ENCODE data around the gene RAPGEF4. TPM values are rescaled to one million over a fixed set of nuclear protein-coding genes. Genes with fewer than 3 reads are reported as not detected.
"Not testable (repeated sequence)": the region's sequence is repeated elsewhere in the genome, so short reads cannot be mapped to it uniquely, and the experiment has no call there.

RAPGEF4 gene
- total and polyA plus RNA-seq, 9 donors, result 1.1 to 2.4 (median 1.5) TPM

DNA sequence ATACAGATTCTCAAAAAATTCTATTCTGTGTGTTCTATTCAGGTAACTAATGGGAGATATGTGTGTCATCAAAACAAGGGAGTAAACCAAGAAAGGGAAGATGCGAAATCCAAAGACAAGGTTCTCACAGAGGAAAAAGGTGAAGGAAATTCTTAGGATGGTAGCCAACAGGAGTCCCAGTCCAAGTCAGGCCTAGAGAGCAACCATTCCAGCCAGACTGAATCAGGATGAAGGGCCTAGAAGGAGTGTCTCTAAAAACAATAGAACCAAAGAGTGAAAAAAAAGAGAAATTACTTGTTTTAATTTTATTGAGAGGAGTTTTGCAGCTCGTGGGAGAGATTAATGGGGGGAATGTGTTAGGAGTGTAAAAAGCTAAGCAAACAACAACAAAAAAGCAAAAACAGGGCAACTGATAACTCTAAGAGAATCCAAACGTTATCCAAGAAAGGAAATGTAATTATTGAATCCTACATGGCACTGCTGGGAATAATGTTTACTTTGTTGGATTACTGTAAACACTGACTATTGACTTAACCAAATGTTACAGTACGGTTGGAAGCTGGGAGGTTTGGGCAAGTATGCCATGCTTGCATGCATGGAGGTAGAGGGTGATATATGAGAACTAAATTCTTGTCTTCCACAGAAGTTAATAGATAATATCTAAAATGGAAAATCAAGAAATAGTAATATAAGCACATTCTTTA, 352.3 kb downstream of the RAPGEF4 start:
- DNase-seq, result no peak
- Histone ChIP-seq H3K36me3 (ENCODE audit: control insufficient read depth, insufficient read depth, low read length) (peaks cover 2% of the 10 kb centered on the region), H3K27me3 (ENCODE audit: control insufficient read depth, insufficient read depth, low read length) (no peaks in the 10 kb centered on the region), H3K9me3 (replicated peaks; ENCODE audit: control insufficient read depth, low read depth, low read length) (no peaks in the 10 kb centered on the region), H3K4me3 (ENCODE audit: low read length) (no peak overlapping the region), H3K27ac (ENCODE audit: low read length) (no peak overlapping the region), H3K4me1 (ENCODE audit: control insufficient read depth, insufficient read depth, low read length) (peaks cover 17% of the 10 kb centered on the region)
- WGBS (ENCODE audit: insufficient coverage), result 85% methylated on average over 1 of the region's 4 CpGs

DNA sequence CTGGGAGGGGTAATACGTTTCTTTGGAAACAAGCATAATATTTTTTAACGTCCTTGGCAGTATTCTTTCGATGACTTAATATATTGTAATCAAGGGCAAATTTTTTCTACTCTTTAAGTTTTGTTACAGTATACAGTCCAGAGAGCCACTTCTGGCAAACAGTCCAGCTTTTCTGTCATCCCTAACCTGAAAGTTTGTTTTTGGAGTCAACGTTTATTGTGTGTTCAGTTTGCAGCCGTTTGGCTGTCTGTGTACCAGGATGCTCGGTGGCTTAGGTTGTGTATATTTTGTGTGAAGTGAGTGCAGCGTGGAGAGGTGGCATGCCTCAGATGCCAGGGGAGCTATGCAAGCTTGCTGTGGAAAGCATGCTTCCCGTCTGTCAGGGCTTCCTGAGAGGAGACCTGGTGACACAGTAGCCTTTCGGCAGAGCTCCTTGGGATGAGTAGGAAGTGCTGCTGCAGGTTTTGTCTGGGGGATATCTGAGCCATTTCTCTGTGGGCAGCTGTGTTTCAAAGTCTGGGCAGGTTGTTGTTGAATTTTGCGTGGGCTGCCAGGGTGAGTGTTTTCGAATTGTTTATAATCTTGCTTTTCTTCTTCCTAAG, 354.7 kb downstream of the RAPGEF4 start:
- WGBS (ENCODE audit: insufficient coverage), result 9% methylated on average over 6 of the region's 11 CpGs
- Histone ChIP-seq H3K36me3 (ENCODE audit: control insufficient read depth, insufficient read depth, low read length) (peaks cover 2% of the 10 kb centered on the region), H3K4me3 (ENCODE audit: low read length) (no peak overlapping the region), H3K27me3 (ENCODE audit: control insufficient read depth, insufficient read depth, low read length) (no peaks in the 10 kb centered on the region), H3K4me1 (ENCODE audit: control insufficient read depth, insufficient read depth, low read length) (peaks cover 17% of the 10 kb centered on the region), H3K9me3 (replicated peaks; ENCODE audit: control insufficient read depth, low read depth, low read length) (no peaks in the 10 kb centered on the region), H3K27ac (ENCODE audit: low read length) (peak overlapping the region; percentile 61)
- peak; percentile 84 for DNase-seq

- WGBS (ENCODE audit: insufficient coverage), result 29% methylated on average over 3 of the region's 10 CpGs
- Histone ChIP-seq H3K9me3 (replicated peaks; ENCODE audit: control insufficient read depth, low read depth, low read length) (no peaks in the 10 kb centered on the region), H3K36me3 (ENCODE audit: control insufficient read depth, insufficient read depth, low read length) (peaks cover 2% of the 10 kb centered on the region), H3K4me3 (ENCODE audit: low read length) (no peak overlapping the region), H3K27ac (ENCODE audit: low read length) (peak overlapping the region; percentile 61), H3K27me3 (ENCODE audit: control insufficient read depth, insufficient read depth, low read length) (no peaks in the 10 kb centered on the region), H3K4me1 (ENCODE audit: control insufficient read depth, insufficient read depth, low read length) (peaks cover 17% of the 10 kb centered on the region)
- DNase-seq, result peak; percentile 67
Observed at GRCh38 chr2:173090973-173091660, 355.5 kb downstream of the RAPGEF4 start.

DNA sequence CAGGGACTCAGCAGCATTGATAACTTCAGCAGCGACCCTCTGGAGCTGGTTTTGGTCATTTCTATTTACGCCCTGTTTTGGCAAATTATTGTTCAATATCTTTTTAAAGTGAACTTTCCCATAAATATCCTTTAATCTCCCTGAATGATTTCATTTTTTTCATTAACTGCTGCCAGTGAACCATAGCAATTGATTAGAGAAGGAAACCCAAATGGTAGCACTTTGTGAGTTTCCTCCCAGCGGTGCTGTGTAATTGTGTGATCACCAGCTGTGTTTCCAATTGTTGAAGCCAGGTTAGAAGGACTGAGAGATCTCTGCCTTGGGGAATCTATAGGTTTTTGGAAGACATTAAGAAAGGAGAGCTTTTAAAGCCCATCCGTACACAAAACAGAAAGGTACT, 356.3 kb downstream of the RAPGEF4 start:
- Histone ChIP-seq H3K4me1 (ENCODE audit: control insufficient read depth, insufficient read depth, low read length) (peaks cover 17% of the 10 kb centered on the region), H3K4me3 (ENCODE audit: low read length) (no peak overlapping the region), H3K27ac (ENCODE audit: low read length) (peak overlapping the region; percentile 61), H3K9me3 (replicated peaks; ENCODE audit: control insufficient read depth, low read depth, low read length) (no peaks in the 10 kb centered on the region), H3K36me3 (ENCODE audit: control insufficient read depth, insufficient read depth, low read length) (peaks cover 2% of the 10 kb centered on the region), H3K27me3 (ENCODE audit: control insufficient read depth, insufficient read depth, low read length) (no peaks in the 10 kb centered on the region)
- peak; percentile 33 for DNase-seq
- WGBS (ENCODE audit: insufficient coverage), result no CpG with 5 or more reads among the region's 4 CpGs

DNA sequence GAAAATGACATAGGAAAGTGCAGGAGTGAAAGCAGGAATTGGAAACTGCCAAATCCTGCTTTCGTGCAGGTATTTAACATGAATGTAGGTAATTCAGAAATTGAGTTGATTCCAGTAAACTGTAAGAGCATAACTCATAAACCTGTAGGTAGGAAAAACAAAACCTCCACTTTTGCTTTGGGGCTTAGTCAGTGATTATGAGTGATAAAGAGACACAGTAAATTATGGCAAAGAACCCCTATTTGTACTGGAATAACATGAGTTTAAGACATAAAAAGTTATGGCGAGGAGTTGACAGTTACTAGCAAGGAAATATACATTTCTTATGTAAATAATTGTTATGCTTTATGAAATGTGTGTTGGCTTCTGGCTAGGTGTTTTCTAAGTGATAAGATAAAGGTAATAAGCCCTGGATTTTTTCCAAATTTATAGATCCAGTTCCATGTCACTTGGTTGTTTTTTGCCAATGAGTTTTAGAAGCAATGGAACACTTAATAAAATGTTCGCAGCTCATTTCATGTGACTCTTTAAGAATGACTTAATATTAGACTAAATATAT, 357.3 kb downstream of the RAPGEF4 start:
- H3K4me3 ChIP-seq (ENCODE audit: low read length), result no peak overlapping the region
- no peaks in the 10 kb centered on the region for H3K9me3 ChIP-seq (replicated peaks; ENCODE audit: control insufficient read depth, low read depth, low read length)
- no peak overlapping the region for H3K27ac ChIP-seq (ENCODE audit: low read length)
- no peak for DNase-seq
- WGBS (ENCODE audit: insufficient coverage), result no CpG with 5 or more reads among the region's 3 CpGs
- peaks cover 2% of the 10 kb centered on the region for H3K36me3 ChIP-seq (ENCODE audit: control insufficient read depth, insufficient read depth, low read length)
- H3K4me1 ChIP-seq (ENCODE audit: control insufficient read depth, insufficient read depth, low read length), result peaks cover 17% of the 10 kb centered on the region
- no peaks in the 10 kb centered on the region for H3K27me3 ChIP-seq (ENCODE audit: control insufficient read depth, insufficient read depth, low read length)

DNA sequence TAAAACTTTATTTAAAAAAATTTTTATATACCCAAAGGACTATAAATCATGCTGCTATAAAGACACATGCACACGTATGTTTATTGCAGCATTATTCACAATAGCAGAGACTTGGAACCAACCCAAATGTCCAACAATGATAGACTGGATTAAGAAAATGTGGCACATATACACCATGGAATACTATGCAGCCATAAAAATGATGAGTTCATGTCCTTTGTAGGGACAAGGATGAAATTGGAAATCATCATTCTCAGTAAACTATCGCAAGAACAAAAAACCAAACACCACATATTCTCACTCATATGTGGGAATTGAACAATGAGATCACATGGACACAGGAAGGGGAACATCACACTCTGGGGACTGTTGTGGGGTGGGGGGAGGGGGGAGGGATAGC, 358.0 kb downstream of the RAPGEF4 start:
- not testable (repeated sequence) for H3K27me3 ChIP-seq (ENCODE audit: control insufficient read depth, insufficient read depth, low read length); H3K9me3 ChIP-seq (replicated peaks; ENCODE audit: control insufficient read depth, low read depth, low read length); H3K27ac ChIP-seq (ENCODE audit: low read length); H3K4me3 ChIP-seq (ENCODE audit: low read length); DNase-seq; H3K36me3 ChIP-seq (ENCODE audit: control insufficient read depth, insufficient read depth, low read length)
- H3K4me1 ChIP-seq (ENCODE audit: control insufficient read depth, insufficient read depth, low read length), result peaks cover 17% of the 10 kb centered on the region
- WGBS (ENCODE audit: insufficient coverage), result no CpG with 5 or more reads among the region's 2 CpGs

DNA sequence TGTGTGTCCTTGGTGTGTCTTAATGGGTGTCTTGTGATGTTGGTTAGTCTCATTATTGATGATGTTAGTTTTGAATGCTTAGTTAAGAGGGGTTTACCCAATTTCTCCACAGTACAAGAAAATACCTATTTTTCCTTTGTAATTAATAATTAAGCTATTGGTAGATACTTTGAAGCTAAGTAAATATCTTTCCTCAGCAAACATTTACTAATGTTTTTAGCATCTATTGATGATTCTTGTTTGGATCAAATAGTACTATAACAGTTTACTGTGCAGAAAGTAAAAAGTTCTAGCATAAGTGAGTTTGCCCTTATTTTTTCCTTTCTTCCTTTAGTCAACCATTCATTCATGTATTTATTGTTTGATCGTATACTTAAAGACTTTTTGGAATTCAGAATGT, 359.1 kb downstream of the RAPGEF4 start:
- Histone ChIP-seq H3K27ac (ENCODE audit: low read length) (no peak overlapping the region), H3K36me3 (ENCODE audit: control insufficient read depth, insufficient read depth, low read length) (peaks cover 2% of the 10 kb centered on the region), H3K9me3 (replicated peaks; ENCODE audit: control insufficient read depth, low read depth, low read length) (no peaks in the 10 kb centered on the region), H3K4me1 (ENCODE audit: control insufficient read depth, insufficient read depth, low read length) (peaks cover 17% of the 10 kb centered on the region), H3K27me3 (ENCODE audit: control insufficient read depth, insufficient read depth, low read length) (no peaks in the 10 kb centered on the region), H3K4me3 (ENCODE audit: low read length) (no peak overlapping the region)
- WGBS (ENCODE audit: insufficient coverage), result no CpG with 5 or more reads among the region's 1 CpG
- DNase-seq, result no peak

DNA sequence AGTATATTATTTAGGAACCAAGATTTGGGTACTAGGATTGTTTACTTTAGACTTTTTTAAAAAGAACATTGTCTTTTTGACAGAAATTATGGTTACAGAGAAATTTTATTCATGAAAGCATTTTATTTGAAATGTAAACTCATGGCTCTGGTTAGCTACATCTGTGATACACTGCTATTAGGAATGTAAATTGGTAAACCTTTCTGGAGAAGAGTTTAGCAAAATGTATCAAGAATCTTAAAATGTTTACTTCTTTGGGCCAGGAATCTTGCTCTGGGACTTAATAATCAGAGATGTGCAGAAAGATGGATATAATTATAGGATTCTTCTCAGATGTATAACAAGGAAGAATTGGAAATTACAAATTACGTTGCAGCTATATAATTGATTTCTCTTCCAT, 359.7 kb downstream of the RAPGEF4 start:
- Histone ChIP-seq H3K4me1 (ENCODE audit: control insufficient read depth, insufficient read depth, low read length) (peaks cover 15% of the 10 kb centered on the region), H3K9me3 (replicated peaks; ENCODE audit: control insufficient read depth, low read depth, low read length) (no peaks in the 10 kb centered on the region), H3K27ac (ENCODE audit: low read length) (no peak overlapping the region), H3K4me3 (ENCODE audit: low read length) (no peak overlapping the region), H3K27me3 (ENCODE audit: control insufficient read depth, insufficient read depth, low read length) (no peaks in the 10 kb centered on the region), H3K36me3 (ENCODE audit: control insufficient read depth, insufficient read depth, low read length) (peaks cover 2% of the 10 kb centered on the region)
- DNase-seq, result no peak
- no CpG with 5 or more reads among the region's 1 CpG for WGBS (ENCODE audit: insufficient coverage)

- no peaks in the 10 kb centered on the region for H3K36me3 ChIP-seq (ENCODE audit: control insufficient read depth, insufficient read depth, low read length)
- no peaks in the 10 kb centered on the region for H3K9me3 ChIP-seq (replicated peaks; ENCODE audit: control insufficient read depth, low read depth, low read length)
- H3K27me3 ChIP-seq (ENCODE audit: control insufficient read depth, insufficient read depth, low read length), result no peaks in the 10 kb centered on the region
- WGBS (ENCODE audit: insufficient coverage), result 59% methylated on average over 2 of the region's 2 CpGs
- DNase-seq, result no peak
- no peak overlapping the region for H3K27ac ChIP-seq (ENCODE audit: low read length)
- no peaks in the 10 kb centered on the region for H3K4me1 ChIP-seq (ENCODE audit: control insufficient read depth, insufficient read depth, low read length)
- no peak overlapping the region for H3K4me3 ChIP-seq (ENCODE audit: low read length)
Observed at GRCh38 chr2:173099271-173099670, 363.6 kb downstream of the RAPGEF4 start.

- Histone ChIP-seq H3K36me3 (ENCODE audit: control insufficient read depth, insufficient read depth, low read length) (no peaks in the 10 kb centered on the region), H3K27me3 (ENCODE audit: control insufficient read depth, insufficient read depth, low read length) (no peaks in the 10 kb centered on the region), H3K27ac (ENCODE audit: low read length) (no peak overlapping the region), H3K4me1 (ENCODE audit: control insufficient read depth, insufficient read depth, low read length) (no peaks in the 10 kb centered on the region), H3K4me3 (ENCODE audit: low read length) (no peak overlapping the region), H3K9me3 (replicated peaks; ENCODE audit: control insufficient read depth, low read depth, low read length) (no peaks in the 10 kb centered on the region)
- DNase-seq, result no peak
- WGBS (ENCODE audit: insufficient coverage), result no CpG with 5 or more reads among the region's 2 CpGs
Observed at GRCh38 chr2:173099804-173100203, 364.2 kb downstream of the RAPGEF4 start.

Data from muscle of leg (tissue), 11 donors.